Measurements from ENCODE around the gene SP2. TPM values are rescaled to one million over a fixed set of nuclear protein-coding genes. Genes with fewer than 3 reads are reported as not detected.

SP2 gene
- total and polyA plus RNA-seq, 2 of the 13 experiments (the other 11 are each of a cell fraction or from before 2014, with no cell fraction given): 1.4 to 4.8 TPM

GRCh38 chr17:47952171-47953021 lies 56.4 kb downstream of the SP2 start (continued):
- TF ChIP-seq ZBTB21 (CRISPR knock-in tag; IDR thresholded peaks at IDR 0.05): no peak
- TF ChIP-seq ADNP (CRISPR knock-in tag; IDR thresholded peaks at IDR 0.05): no peak
- 0 out of 2 replicates have a peak, but pooled peaks have one; percentile 16 for TF ChIP-seq UBTF (CRISPR knock-in tag; IDR thresholded peaks at IDR 0.05)
- TF ChIP-seq FOXP1 (IDR thresholded peaks at IDR 0.05): no peak
- TF ChIP-seq FOXP1 (CRISPR knock-in tag; IDR thresholded peaks at IDR 0.05): peak; percentile 72
- peak; percentile 87; the same call in 1 of the 2 replicates for TF ChIP-seq ZNF766 (CRISPR knock-in tag; IDR thresholded peaks at IDR 0.05; ENCODE audit: borderline replicate concordance)
- no peak for TF ChIP-seq ZNF512 (CRISPR knock-in tag; IDR thresholded peaks at IDR 0.05)
- TF ChIP-seq, protein P1, sequence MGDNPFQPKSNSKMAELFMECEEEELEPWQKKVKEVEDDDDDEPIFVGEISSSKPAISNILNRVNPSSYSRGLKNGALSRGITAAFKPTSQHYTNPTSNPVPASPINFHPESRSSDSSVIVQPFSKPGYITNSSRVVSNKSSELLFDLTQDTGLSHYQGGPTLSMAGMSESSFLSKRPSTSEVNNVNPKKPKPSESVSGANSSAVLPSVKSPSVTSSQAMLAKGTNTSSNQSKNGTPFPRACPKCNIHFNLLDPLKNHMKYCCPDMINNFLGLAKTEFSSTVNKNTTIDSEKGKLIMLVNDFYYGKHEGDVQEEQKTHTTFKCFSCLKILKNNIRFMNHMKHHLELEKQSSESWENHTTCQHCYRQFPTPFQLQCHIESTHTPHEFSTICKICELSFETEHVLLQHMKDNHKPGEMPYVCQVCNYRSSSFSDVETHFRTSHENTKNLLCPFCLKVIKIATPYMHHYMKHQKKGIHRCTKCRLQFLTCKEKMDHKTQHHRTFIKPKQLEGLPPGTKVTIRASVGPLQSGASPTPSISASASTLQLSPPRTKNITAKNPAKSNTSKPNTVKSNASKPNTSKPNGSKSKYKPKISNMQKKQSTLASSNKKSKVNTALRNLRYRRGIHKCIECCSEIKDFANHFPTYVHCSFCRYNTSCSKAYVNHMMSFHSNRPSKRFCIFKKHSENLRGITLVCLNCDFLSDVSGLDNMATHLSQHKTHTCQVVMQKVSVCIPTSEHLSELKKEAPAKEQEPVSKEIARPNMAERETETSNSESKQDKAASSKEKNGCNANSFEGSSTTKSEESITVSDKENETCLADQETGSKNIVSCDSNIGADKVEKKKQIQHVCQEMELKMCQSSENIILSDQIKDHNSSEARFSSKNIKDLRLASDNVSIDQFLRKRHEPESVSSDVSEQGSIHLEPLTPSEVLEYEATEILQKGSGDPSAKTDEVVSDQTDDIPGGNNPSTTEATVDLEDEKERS (CRISPR knock-in tag; IDR thresholded peaks at IDR 0.05): peak; percentile 59; the same call in 1 of the 2 replicates
- no peak for TF ChIP-seq MED13 (CRISPR knock-in tag; IDR thresholded peaks at IDR 0.05)
- TF ChIP-seq PITX1 (CRISPR knock-in tag; IDR thresholded peaks at IDR 0.05): peak; percentile 74
- TF ChIP-seq DPF2 (CRISPR knock-in tag; IDR thresholded peaks at IDR 0.05; ENCODE audit: borderline replicate concordance, low read depth): peak; percentile 81; the same call in 1 of the 2 replicates
- TF ChIP-seq YEATS2 (CRISPR knock-in tag; IDR thresholded peaks at IDR 0.05; ENCODE audit: borderline replicate concordance): peak; percentile 63; the same call in 1 of the 2 replicates
- 0 out of 2 replicates have a peak, but pooled peaks have one; percentile 38 for TF ChIP-seq CREM (IDR thresholded peaks at IDR 0.05)
- no peak for TF ChIP-seq CREM (CRISPR knock-in tag; IDR thresholded peaks at IDR 0.05)
- peak; percentile 60 for TF ChIP-seq ZNF629 (CRISPR knock-in tag; conservative IDR thresholded peaks at IDR 0.05)
- TF ChIP-seq FUBP1 (CRISPR knock-in tag; IDR thresholded peaks at IDR 0.05; ENCODE audit: borderline replicate concordance): peak; percentile 41; the same call in 1 of the 2 replicates
- TF ChIP-seq, protein P2, sequence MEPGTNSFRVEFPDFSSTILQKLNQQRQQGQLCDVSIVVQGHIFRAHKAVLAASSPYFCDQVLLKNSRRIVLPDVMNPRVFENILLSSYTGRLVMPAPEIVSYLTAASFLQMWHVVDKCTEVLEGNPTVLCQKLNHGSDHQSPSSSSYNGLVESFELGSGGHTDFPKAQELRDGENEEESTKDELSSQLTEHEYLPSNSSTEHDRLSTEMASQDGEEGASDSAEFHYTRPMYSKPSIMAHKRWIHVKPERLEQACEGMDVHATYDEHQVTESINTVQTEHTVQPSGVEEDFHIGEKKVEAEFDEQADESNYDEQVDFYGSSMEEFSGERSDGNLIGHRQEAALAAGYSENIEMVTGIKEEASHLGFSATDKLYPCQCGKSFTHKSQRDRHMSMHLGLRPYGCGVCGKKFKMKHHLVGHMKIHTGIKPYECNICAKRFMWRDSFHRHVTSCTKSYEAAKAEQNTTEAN (CRISPR knock-in tag; conservative IDR thresholded peaks at IDR 0.05): no peak

Measured in HepG2 (cell line).